Type B pancreatic cell (in vitro differentiated cells): Measurements from ENCODE around the gene VGLL3. TPM values are rescaled to one million over a fixed set of nuclear protein-coding genes. Genes with fewer than 3 reads are reported as not detected.

Experiments used
- DNase-seq: peaks from one replicate; pipeline ENCODE4 v3.0.0; 2021; ENCODE audit warnings: mixed read lengths; ENCODE audit not compliant: unreplicated experiment; ENCODE audit errors: extremely low spot score
- H3K27ac Mint-ChIP-seq: 2 replicates; pipeline ENCODE4 v1.8.0; 2021; ENCODE audit warnings: mild to moderate bottlenecking, mixed read lengths
- H3K27me3 Mint-ChIP-seq: 2 replicates; pipeline ENCODE4 v1.8.0; 2021; ENCODE audit warnings: mixed read lengths
- H3K36me3 Mint-ChIP-seq: 2 replicates; pipeline ENCODE4 v1.8.0; 2021; ENCODE audit warnings: mixed read lengths
- H3K4me1 Mint-ChIP-seq: one replicate; pipeline ENCODE4 v1.8.0; 2021; ENCODE audit warnings: mixed read lengths; ENCODE audit not compliant: unreplicated experiment
- H3K4me3 Mint-ChIP-seq: 2 replicates; pipeline ENCODE4 v1.8.0; 2021; ENCODE audit warnings: mild to moderate bottlenecking, mixed read lengths
- H3K9me3 Mint-ChIP-seq: 2 replicates; pipeline ENCODE4 v1.8.0; 2021; ENCODE audit warnings: mixed read lengths
- total RNA-seq: library from RNA; stranded (reverse); gene quantifications from 2 replicates; pipeline ENCODE4 v1.2.1, GENCODE V29; 2021; ENCODE audit warnings: low replicate concordance
- TF ChIP-seq, protein P1 (sequence below): fragments of 200-600 bp; sonication (generic); conservative IDR thresholded peaks from 2 replicates; pipeline ENCODE4 v1.5.0; 2021; ENCODE audit warnings: antibody characterized with exemption, mild to moderate bottlenecking

Gene VGLL3
- total RNA-seq, 1 donor from 2014 or later = 11.1 TPM

DNA sequence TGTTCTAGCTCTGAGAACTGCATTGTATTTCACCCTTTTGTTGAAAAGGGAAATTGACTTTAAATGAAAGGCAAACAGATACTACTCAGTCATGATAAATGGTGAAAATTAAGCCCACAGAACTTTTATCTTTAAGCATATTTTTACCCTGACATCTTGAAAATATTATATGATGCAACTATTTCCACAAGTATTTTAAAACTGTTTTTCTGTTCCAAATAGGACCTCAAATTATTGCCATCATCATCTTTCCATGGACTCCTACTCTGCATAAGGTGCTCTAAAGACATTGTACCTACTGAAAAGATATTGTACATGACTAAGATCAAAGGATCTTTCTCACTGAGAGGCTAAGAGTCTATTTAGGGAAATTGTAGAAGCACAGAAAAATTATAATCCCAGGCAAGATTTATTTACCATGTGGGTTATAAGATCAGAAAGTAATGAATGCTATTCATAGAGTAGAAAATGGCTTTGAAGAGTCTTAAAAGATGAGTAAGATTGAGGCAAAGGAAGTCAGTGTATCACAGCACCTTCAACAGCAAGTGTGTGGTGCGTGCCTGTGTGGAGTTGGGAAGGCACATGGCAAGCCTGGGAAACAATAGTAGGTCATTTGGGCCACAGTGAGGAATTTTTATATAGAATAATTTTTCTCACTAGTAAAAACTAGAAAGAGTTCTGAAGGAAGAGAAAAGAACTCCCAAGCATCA is 68.8 kb downstream of the VGLL3 start:
- H3K36me3 Mint-ChIP-seq = no peaks in the 10 kb centered on the region
- TF ChIP-seq, protein P1, sequence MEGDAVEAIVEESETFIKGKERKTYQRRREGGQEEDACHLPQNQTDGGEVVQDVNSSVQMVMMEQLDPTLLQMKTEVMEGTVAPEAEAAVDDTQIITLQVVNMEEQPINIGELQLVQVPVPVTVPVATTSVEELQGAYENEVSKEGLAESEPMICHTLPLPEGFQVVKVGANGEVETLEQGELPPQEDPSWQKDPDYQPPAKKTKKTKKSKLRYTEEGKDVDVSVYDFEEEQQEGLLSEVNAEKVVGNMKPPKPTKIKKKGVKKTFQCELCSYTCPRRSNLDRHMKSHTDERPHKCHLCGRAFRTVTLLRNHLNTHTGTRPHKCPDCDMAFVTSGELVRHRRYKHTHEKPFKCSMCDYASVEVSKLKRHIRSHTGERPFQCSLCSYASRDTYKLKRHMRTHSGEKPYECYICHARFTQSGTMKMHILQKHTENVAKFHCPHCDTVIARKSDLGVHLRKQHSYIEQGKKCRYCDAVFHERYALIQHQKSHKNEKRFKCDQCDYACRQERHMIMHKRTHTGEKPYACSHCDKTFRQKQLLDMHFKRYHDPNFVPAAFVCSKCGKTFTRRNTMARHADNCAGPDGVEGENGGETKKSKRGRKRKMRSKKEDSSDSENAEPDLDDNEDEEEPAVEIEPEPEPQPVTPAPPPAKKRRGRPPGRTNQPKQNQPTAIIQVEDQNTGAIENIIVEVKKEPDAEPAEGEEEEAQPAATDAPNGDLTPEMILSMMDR = no peak

GRCh38 chr3:86914670-86915069 is 76.3 kb downstream of the VGLL3 start:
- Mint-ChIP-seq H3K27ac (no peak overlapping the region), H3K4me1 (no peaks in the 10 kb centered on the region), H3K9me3 (no peaks in the 10 kb centered on the region), H3K36me3 (no peaks in the 10 kb centered on the region), H3K4me3 (no peak overlapping the region), H3K27me3 (no peaks in the 10 kb centered on the region)
- TF ChIP-seq, protein P1 = no peak
- DNase-seq = no peak

More for the DNA sequence above, 68.8 kb downstream of the VGLL3 start:
- no peaks in the 10 kb centered on the region for H3K9me3 Mint-ChIP-seq
- no peak for DNase-seq
- no peaks in the 10 kb centered on the region for H3K4me1 Mint-ChIP-seq
- peak overlapping the region; percentile 42 for H3K27ac Mint-ChIP-seq
- no peaks in the 10 kb centered on the region for H3K27me3 Mint-ChIP-seq
- H3K4me3 Mint-ChIP-seq = no peak overlapping the region

DNA sequence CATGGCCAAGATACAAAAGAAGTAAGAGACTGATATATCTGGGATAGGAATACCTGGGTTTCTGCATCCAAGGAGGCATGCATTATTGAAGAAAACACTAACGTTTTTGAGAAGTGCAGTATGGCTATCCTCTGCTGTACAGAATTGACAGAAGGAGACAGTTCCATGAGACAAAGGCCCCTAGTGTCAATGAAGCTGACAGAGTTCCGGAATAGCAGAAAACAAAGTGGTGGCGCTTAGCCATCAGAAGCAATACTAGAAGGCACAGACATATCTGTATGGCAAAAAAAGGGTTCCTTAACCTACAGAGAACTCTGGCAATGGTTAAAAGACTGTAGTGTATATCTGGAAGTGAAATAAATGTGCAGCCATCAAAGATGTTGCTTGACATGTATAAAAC is 77.8 kb downstream of the VGLL3 start:
- no peaks in the 10 kb centered on the region for H3K36me3 Mint-ChIP-seq
- TF ChIP-seq, protein P1 = no peak
- H3K27ac Mint-ChIP-seq = no peak overlapping the region
- H3K4me1 Mint-ChIP-seq = no peaks in the 10 kb centered on the region
- no peak overlapping the region for H3K4me3 Mint-ChIP-seq
- no peaks in the 10 kb centered on the region for H3K9me3 Mint-ChIP-seq
- H3K27me3 Mint-ChIP-seq = no peaks in the 10 kb centered on the region
- DNase-seq = no peak

DNA sequence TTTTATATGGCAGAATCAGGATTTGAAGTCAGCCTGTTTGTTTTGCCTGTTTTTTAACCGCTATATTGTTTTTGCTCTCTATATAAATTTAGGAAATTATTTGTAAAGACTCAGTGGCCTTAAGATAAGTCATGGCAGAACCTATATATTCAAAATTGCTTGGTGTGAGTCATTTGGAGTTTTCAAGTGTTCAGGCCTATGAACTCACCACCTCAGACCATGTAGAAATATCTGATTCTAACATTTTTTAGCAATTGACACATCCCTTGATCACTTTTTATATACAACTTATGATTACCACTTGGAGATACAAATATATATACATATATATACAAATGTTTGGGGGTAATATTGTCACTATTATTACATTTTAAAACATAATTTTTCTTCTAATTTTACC is 95.7 kb downstream of the VGLL3 start:
- TF ChIP-seq, protein P1 = no peak
- Mint-ChIP-seq H3K27ac (no peak overlapping the region), H3K27me3 (no peaks in the 10 kb centered on the region), H3K4me1 (no peaks in the 10 kb centered on the region), H3K9me3 (no peaks in the 10 kb centered on the region), H3K36me3 (no peaks in the 10 kb centered on the region), H3K4me3 (no peak overlapping the region)
- no peak for DNase-seq

GRCh38 chr3:86890741-86891396 is 100.1 kb downstream of the VGLL3 start:
- H3K27ac Mint-ChIP-seq = no peak overlapping the region
- H3K27me3 Mint-ChIP-seq = no peaks in the 10 kb centered on the region
- DNase-seq = no peak
- TF ChIP-seq, protein P1 = no peak
- H3K4me1 Mint-ChIP-seq = no peaks in the 10 kb centered on the region
- H3K4me3 Mint-ChIP-seq = no peak overlapping the region
- H3K36me3 Mint-ChIP-seq = no peaks in the 10 kb centered on the region
- H3K9me3 Mint-ChIP-seq = no peaks in the 10 kb centered on the region

Other genes starting within 250 kb of the VGLL3 start
- gene CHMP2B, start 236.2 kb upstream of the VGLL3 start, total RNA-seq = 29.0 and 36.8 TPM in 2 replicates